CD4-positive, alpha-beta T cell (primary cell): ENCODE measurements around the gene DOCK2. TPM values are rescaled to one million over a fixed set of nuclear protein-coding genes. Genes with fewer than 3 reads are reported as not detected.

Experiments
- ATAC-seq: fragments of 200-7000 bp; cut with Tn5 transposase; one replicate; pipeline ENCODE4 v1.10.0; 2022; ENCODE audit warnings: mild to moderate bottlenecking; ENCODE audit not compliant: poor library complexity
- CTCF ChIA-PET: fragments of 350-600 bp; sonication (Branson Sonifier 250); formaldehyde crosslinking; loops from one replicate; lab custom pipeline; 2021; ENCODE audit warnings: antibody characterized with exemption, inconsistent platforms; lab: Charles Lee
- POLR2A ChIA-PET: fragments of 350-600 bp; sonication (Branson Sonifier 250); formaldehyde crosslinking; loops from one replicate; lab custom pipeline; 2021; ENCODE audit warnings: antibody characterized with exemption, inconsistent platforms; lab: Charles Lee
- DNase-seq, 14 experiments: peaks; one replicate each; pipeline ENCODE4 v3.0.0-alpha.2; 2013 to 2020; ENCODE audit warnings: mixed read lengths in 2 of 14
- H3K27ac ChIP-seq, 2 donors: one replicate each; pipeline versions ENCODE4 v1.5.1 to v1.7.0; 2013; ENCODE audit warnings: low read length in 2 of 2, low read depth in 1 of 2, mild to moderate bottlenecking in 1 of 2
- H3K27me3 ChIP-seq, 2 experiments: 1 replicate in 1 of 2; 2 replicates in 1 of 2; pipeline versions ENCODE4 v1.6.1 to v1.7.0; 2013; ENCODE audit warnings: low read length in 2 of 2, control low read depth in 1 of 2, mild to moderate bottlenecking in 1 of 2, moderate library complexity in 1 of 2; ENCODE audit not compliant: insufficient read depth in 2 of 2, control insufficient read depth in 1 of 2
- H3K36me3 ChIP-seq: one replicate; pipeline ENCODE4 v1.6.1; 2013; ENCODE audit warnings: low read length, control low read depth; ENCODE audit not compliant: insufficient read depth
- H3K4me1 ChIP-seq: one replicate; pipeline ENCODE4 v1.6.1; 2013; ENCODE audit warnings: low read length, control low read depth; ENCODE audit not compliant: insufficient read depth
- H3K4me3 ChIP-seq: one replicate; pipeline ENCODE4 v1.5.1; 2013; ENCODE audit warnings: mild to moderate bottlenecking, low read length, moderate library complexity
- H3K9me3 ChIP-seq, 2 experiments: 1 replicate in 1 of 2; 2 replicates in 1 of 2; pipeline versions ENCODE4 v1.6.1 to v1.7.0; 2013; ENCODE audit warnings: low read length in 2 of 2, mild to moderate bottlenecking in 2 of 2, control low read depth in 1 of 2, moderate library complexity in 1 of 2; ENCODE audit not compliant: control insufficient read depth in 1 of 2, insufficient read depth in 1 of 2
- H3K27ac Mint-ChIP-seq: one replicate; pipeline ENCODE4 v1.8.0; 2020; ENCODE audit warnings: mixed read lengths
- H3K27me3 Mint-ChIP-seq: one replicate; pipeline ENCODE4 v1.8.0; 2021; ENCODE audit warnings: mixed read lengths
- H3K36me3 Mint-ChIP-seq: one replicate; pipeline ENCODE4 v1.8.0; 2021; ENCODE audit warnings: low read depth, mixed read lengths
- H3K4me1 Mint-ChIP-seq: one replicate; pipeline ENCODE4 v1.8.0; 2021; ENCODE audit warnings: low read depth, mixed read lengths
- H3K4me3 Mint-ChIP-seq: one replicate; pipeline ENCODE4 v1.8.0; 2020; ENCODE audit warnings: mild to moderate bottlenecking, mixed read lengths
- H3K9me3 Mint-ChIP-seq: one replicate; pipeline ENCODE4 v1.8.0; 2020; ENCODE audit warnings: mixed read lengths
- intact Hi-C, 2 experiments: fragments of 100-400 bp; cut with DNase I in 1 of 2; cut with micrococcal nuclease in 1 of 2; formaldehyde crosslinking; loops; one replicate each; pipeline versions ENCODE4 v1.15.1 to v1.9.0; 2023 to 2025; cut with DNase I, micrococcal nuclease
- total RNA-seq, 174 experiments: library from RNA in 2 of 174; stranded (reverse) in 2 of 174; gene quantifications; one replicate each; pipeline ENCODE4 v1.2.3 and lab custom pipeline; 2021 to 2026
- TF ChIP-seq, protein P1 (sequence below): fragments of 200-600 bp; IDR thresholded peaks from one replicate; pipeline ENCODE4 v1.8.0; 2022; ENCODE audit warnings: antibody characterized with exemption, mild to moderate bottlenecking

The DOCK2 gene
- total RNA-seq, 2 experiments from 2014 or later, result 220 to 229 TPM

DNA sequence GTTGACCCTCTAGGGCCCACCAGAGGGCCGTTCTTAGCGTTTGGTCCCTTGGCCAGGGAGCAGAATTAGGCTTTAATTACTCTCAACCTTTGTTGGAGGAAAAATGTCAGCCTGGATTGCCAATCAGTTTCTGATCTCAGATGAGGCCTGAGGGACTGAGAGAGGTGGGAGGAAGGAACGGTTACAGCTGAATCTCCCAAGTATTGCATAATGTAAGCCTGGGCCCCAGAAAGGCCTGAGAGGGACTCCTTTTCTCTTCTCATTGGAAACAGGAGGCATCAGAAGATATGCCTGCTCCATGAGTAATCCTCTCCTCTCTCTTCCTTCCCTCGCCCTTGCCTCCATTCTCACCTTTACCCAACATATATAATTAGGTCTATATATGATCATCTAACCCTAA is 237.5 kb downstream of the DOCK2 start:
- Mint-ChIP-seq H3K27ac (no peak overlapping the region), H3K9me3 (no peaks in the 10 kb centered on the region), H3K27me3 (no peaks in the 10 kb centered on the region), H3K4me3 (no peak overlapping the region), H3K36me3 (peaks cover 69% of the 10 kb centered on the region), H3K4me1 (peaks cover 11% of the 10 kb centered on the region)
- H3K36me3 ChIP-seq, result peaks cover 19% of the 10 kb centered on the region
- ChIA-PET CTCF (no interaction called here), POLR2A (no interaction called here)
- H3K4me3 ChIP-seq, result no peak overlapping the region
- H3K4me1 ChIP-seq, result peaks cover 2% of the 10 kb centered on the region
- no peaks in the 10 kb centered on the region for H3K27me3 ChIP-seq
- no peak for ATAC-seq
- TF ChIP-seq, protein P1, sequence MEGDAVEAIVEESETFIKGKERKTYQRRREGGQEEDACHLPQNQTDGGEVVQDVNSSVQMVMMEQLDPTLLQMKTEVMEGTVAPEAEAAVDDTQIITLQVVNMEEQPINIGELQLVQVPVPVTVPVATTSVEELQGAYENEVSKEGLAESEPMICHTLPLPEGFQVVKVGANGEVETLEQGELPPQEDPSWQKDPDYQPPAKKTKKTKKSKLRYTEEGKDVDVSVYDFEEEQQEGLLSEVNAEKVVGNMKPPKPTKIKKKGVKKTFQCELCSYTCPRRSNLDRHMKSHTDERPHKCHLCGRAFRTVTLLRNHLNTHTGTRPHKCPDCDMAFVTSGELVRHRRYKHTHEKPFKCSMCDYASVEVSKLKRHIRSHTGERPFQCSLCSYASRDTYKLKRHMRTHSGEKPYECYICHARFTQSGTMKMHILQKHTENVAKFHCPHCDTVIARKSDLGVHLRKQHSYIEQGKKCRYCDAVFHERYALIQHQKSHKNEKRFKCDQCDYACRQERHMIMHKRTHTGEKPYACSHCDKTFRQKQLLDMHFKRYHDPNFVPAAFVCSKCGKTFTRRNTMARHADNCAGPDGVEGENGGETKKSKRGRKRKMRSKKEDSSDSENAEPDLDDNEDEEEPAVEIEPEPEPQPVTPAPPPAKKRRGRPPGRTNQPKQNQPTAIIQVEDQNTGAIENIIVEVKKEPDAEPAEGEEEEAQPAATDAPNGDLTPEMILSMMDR, result no peak
- no peaks in the 10 kb centered on the region for H3K9me3 ChIP-seq
- intact Hi-C loops, result no loop called here
- no peak overlapping the region for H3K27ac ChIP-seq
- no peak for DNase-seq

DNA sequence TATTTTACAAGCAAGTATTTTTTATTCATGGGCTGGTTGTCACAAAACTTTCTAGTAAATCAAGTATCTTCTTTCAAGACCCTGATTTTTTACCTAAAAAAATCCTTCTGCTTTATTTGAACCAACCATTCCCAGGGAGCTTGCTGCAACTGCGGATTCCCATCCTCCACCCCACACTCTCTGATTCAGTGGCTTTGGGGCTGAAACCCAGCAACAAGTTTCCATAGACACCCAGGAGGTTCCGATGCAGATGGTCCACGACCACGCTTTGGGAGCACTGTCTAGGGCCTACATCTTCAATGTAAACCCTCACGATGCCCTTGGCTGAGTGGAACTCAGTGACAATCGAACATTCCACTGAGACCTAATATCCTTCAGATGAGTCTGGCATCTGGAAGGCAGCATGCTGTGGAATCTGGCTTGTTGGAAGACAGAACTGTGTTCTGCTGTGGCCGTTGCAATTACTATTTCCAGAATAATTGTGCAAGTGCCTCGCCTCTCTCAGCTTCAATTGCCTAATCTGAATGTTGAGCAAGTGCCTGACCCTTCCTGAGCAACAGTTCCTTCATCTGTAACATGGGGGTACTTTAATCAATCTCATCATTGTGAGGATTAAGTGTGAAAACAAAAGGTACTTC is 238.1 kb downstream of the DOCK2 start:
- Mint-ChIP-seq H3K4me3 (no peak overlapping the region), H3K9me3 (no peaks in the 10 kb centered on the region), H3K36me3 (peaks cover 66% of the 10 kb centered on the region), H3K27ac (no peak overlapping the region), H3K27me3 (no peaks in the 10 kb centered on the region), H3K4me1 (peaks cover 11% of the 10 kb centered on the region)
- Histone ChIP-seq H3K4me3 (no peak overlapping the region), H3K4me1 (peaks cover 2% of the 10 kb centered on the region), H3K27me3 (no peaks in the 10 kb centered on the region), H3K27ac (no peak overlapping the region), H3K36me3 (peaks cover 13% of the 10 kb centered on the region), H3K9me3 (no peaks in the 10 kb centered on the region)
- no peak for ATAC-seq
- ChIA-PET POLR2A (no interaction called here), CTCF (no interaction called here)
- TF ChIP-seq, protein P1, result no peak
- intact Hi-C loops, result no loop called here
- DNase-seq, result peak in 2 of 14 experiments; percentile 12

DNA sequence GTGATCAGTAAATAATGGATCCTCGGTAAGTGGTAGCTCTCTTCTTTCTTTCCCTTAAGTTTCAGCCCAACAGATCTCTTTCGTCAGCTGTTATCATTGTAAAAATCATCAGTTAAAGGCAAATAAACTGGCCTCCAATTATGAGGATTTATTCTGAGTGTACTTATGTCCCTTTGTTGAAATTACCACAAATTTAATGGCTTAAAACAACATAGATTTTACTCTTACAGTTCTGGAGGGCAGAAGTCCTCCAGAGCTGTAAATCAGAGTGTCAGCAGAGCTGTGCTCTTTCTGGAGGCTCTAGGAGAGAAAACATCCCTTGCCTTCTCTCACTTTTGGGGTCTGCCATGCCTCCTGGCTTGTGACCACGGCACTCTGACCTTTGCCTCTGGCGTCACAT is 238.7 kb downstream of the DOCK2 start:
- no peak for DNase-seq
- H3K27me3 Mint-ChIP-seq, result no peaks in the 10 kb centered on the region
- Histone ChIP-seq H3K27me3 (no peaks in the 10 kb centered on the region), H3K4me1 (peaks cover 2% of the 10 kb centered on the region), H3K4me3 (no peak overlapping the region), H3K27ac (no peak overlapping the region), H3K9me3 (no peaks in the 10 kb centered on the region), H3K36me3 (peaks cover 14% of the 10 kb centered on the region)
- H3K4me1 Mint-ChIP-seq, result peaks cover 11% of the 10 kb centered on the region
- ChIA-PET POLR2A (no interaction called here), CTCF (no interaction called here)
- no peak overlapping the region for H3K27ac Mint-ChIP-seq
- TF ChIP-seq, protein P1, result no peak
- no peaks in the 10 kb centered on the region for H3K9me3 Mint-ChIP-seq
- H3K36me3 Mint-ChIP-seq, result peaks cover 67% of the 10 kb centered on the region
- ATAC-seq, result no peak
- intact Hi-C loops, result no loop called here
- H3K4me3 Mint-ChIP-seq, result no peak overlapping the region
